ENCODE measurements around the gene MPP2.

GRCh38 chr17:43907425-43907981, at the start of gene MPP2:
- no peak for TF ChIP-seq POLR2A (IDR thresholded peaks at IDR 0.05)
- TF ChIP-seq, protein P1, sequence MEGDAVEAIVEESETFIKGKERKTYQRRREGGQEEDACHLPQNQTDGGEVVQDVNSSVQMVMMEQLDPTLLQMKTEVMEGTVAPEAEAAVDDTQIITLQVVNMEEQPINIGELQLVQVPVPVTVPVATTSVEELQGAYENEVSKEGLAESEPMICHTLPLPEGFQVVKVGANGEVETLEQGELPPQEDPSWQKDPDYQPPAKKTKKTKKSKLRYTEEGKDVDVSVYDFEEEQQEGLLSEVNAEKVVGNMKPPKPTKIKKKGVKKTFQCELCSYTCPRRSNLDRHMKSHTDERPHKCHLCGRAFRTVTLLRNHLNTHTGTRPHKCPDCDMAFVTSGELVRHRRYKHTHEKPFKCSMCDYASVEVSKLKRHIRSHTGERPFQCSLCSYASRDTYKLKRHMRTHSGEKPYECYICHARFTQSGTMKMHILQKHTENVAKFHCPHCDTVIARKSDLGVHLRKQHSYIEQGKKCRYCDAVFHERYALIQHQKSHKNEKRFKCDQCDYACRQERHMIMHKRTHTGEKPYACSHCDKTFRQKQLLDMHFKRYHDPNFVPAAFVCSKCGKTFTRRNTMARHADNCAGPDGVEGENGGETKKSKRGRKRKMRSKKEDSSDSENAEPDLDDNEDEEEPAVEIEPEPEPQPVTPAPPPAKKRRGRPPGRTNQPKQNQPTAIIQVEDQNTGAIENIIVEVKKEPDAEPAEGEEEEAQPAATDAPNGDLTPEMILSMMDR (IDR thresholded peaks at IDR 0.05), result peak in 5 of 7 experiments; percentile 13 to 34 (median 21)

Data from stomach (tissue), 4 donors.